HepG2 (cell line): ENCODE measurements around the gene TUG1. TPM values are rescaled to one million over a fixed set of nuclear protein-coding genes. Genes with fewer than 3 reads are reported as not detected.

Experiments
- ATAC-seq: fragments of 200-7000 bp; cut with Tn5 transposase; 3 replicates; pipeline ENCODE4 v1.9.1; 2020; ENCODE audit warnings: mild to moderate bottlenecking, moderate library complexity
- BruUV-seq: library from RNA; stranded (reverse); fragments of 400-500 nt; replicated peaks from 2 replicates; lab custom pipeline; 2021; lab: Mats Ljungman, UMichigan
- CTCF ChIA-PET: fragments of 300-600 bp; formaldehyde crosslinking; extraction: SDS; loops from one replicate; lab custom pipeline; 2021; ENCODE audit warnings: low total read pairs, inconsistent platforms, low intra/inter-chr PET ratio; lab: Yijun Ruan, JAX
- POLR2A ChIA-PET: fragments of 350-600 bp; sonication (Branson Sonifier 250); formaldehyde crosslinking; loops from one replicate; lab custom pipeline; 2020; ENCODE audit warnings: antibody characterized with exemption, inconsistent platforms; lab: Yijun Ruan, JAX
- DNase-seq: peaks from one replicate; pipeline ENCODE4 v3.0.0-alpha.2; 2015; ENCODE audit warnings: low spot score
- FAIRE-seq: peaks from 3 replicates; lab custom pipeline; 2011; peaks lifted over from hg19 to GRCh38; lab: Jason Lieb, UNC
- H2AFZ ChIP-seq: one replicate; pipeline ENCODE4 v1.6.1; 2011; ENCODE audit warnings: low read length, inconsistent platforms
- H3K27ac ChIP-seq: fragments of 300-600 bp; 3 replicates; pipeline ENCODE4 v1.8.0; 2011; ENCODE audit warnings: mixed run types, mild to moderate bottlenecking, mixed read lengths, low read length, inconsistent platforms; ENCODE audit not compliant: insufficient read depth; ENCODE audit errors: extremely low read length
- H3K27me3 ChIP-seq, 2 experiments: fragments of 200-600 bp in 1 of 2; 2 replicates in 1 of 2; 3 replicates in 1 of 2; pipeline versions ENCODE4 v1.6.0 to v1.8.0; 2011; ENCODE audit warnings: low read length in 2 of 2, mild to moderate bottlenecking in 2 of 2, moderate library complexity in 2 of 2, inconsistent platforms in 1 of 2; ENCODE audit not compliant: insufficient read depth in 2 of 2, control insufficient read depth in 1 of 2
- H3K36me3 ChIP-seq, 2 experiments: fragments of 200-600 bp in 1 of 2; replicated peaks in 1 of 2; 2 replicates in 1 of 2; 3 replicates in 1 of 2; pipeline versions ENCODE4 v1.5.1 to v1.8.0; 2011; ENCODE audit warnings: low read length in 2 of 2, inconsistent platforms in 1 of 2; ENCODE audit not compliant: insufficient read depth in 2 of 2, control insufficient read depth in 1 of 2
- H3K4me1 ChIP-seq: 2 replicates; pipeline ENCODE4 v1.5.1; 2012; ENCODE audit warnings: low read length, inconsistent platforms; ENCODE audit not compliant: insufficient read depth
- H3K4me2 ChIP-seq: 2 replicates; pipeline ENCODE4 v1.6.0; 2011; ENCODE audit warnings: low read depth, low read length, inconsistent platforms
- H3K4me3 ChIP-seq, 3 experiments: fragments of 200-600 bp in 1 of 3; sonication (generic), shearing (Covaris generic) in 1 of 3; replicated peaks in 1 of 3; 2 replicates each; pipeline ENCODE4 v1.5.1; 2011 to 2016; ENCODE audit warnings: low read length in 3 of 3, inconsistent platforms in 2 of 3, low read depth in 2 of 3, mild to moderate bottlenecking in 2 of 3, control low read depth in 1 of 3, mixed read lengths in 1 of 3; ENCODE audit not compliant: insufficient read depth in 1 of 3
- H3K79me2 ChIP-seq: one replicate; pipeline ENCODE4 v1.6.1; 2011; ENCODE audit warnings: low read length, inconsistent platforms; ENCODE audit not compliant: insufficient read depth
- H3K9ac ChIP-seq: 2 replicates; pipeline ENCODE4 v1.6.0; 2011; ENCODE audit warnings: mild to moderate bottlenecking, low read depth, low read length, inconsistent platforms; ENCODE audit not compliant: insufficient read depth
- H3K9me3 ChIP-seq: 2 replicates; pipeline ENCODE4 v1.5.1; 2012; ENCODE audit warnings: mild to moderate bottlenecking, low read length
- H4K20me1 ChIP-seq: 2 replicates; pipeline ENCODE4 v1.6.0; 2011; ENCODE audit warnings: inconsistent platforms, mild to moderate bottlenecking, low read length, moderate library complexity; ENCODE audit not compliant: insufficient read depth
- DNMT1 ChIP-seq: sonication (generic); formaldehyde crosslinking; IDR thresholded peaks from 2 replicates; pipeline ENCODE4 v1.5.1; 2020; ENCODE audit warnings: mild to moderate bottlenecking, missing genetic modification reagents
- TEAD2 ChIP-seq: sonication (generic); formaldehyde crosslinking; IDR thresholded peaks from 2 replicates; pipeline ENCODE4 v1.9.0; 2021; ENCODE audit warnings: missing genetic modification reagents
- ZSCAN29 ChIP-seq: sonication (generic); formaldehyde crosslinking; conservative IDR thresholded peaks from 2 replicates; pipeline ENCODE4 v1.4.0; 2020; ENCODE audit warnings: mild to moderate bottlenecking, missing genetic modification reagents
- WGBS: methylation state at CpG from one replicate; pipeline ENCODE4 v1.1.6; 2017; ENCODE audit warnings: low lambda C conversion rate; 5-methylcytosine and 5-hydroxymethylcytosine counted together
- in situ Hi-C: cut with HindIII; loops from 2 replicates; pipeline ENCODE4 v1.10.0; 2017; ENCODE audit warnings: low pct_unique_long_range_greater_than_20kb; ENCODE audit not compliant: extremely low pct_ligation_motif_present
- intact Hi-C: fragments of 100-400 bp; cut with micrococcal nuclease; formaldehyde crosslinking; loops from one replicate; pipeline ENCODE4 v1.10.0; 2022; ENCODE audit not compliant: unreplicated experiment
- polyA plus RNA-seq, 8 experiments: library from polyadenylated mRNA; depleted of rRNA in 3 of 8; stranded (reverse) in 7 of 8; unstranded in 1 of 8; fragments of >200 nt; fragmentation: Illumina TruSeq in 4 of 8; extraction: Trizol in 4 of 8; gene quantifications; 2 replicates each; pipeline versions ENCODE4 v1.2.1 to v1.2.3, GENCODE V29; 2011 to 2016; ENCODE audit warnings: low read depth in 4 of 8, missing spikeins in 1 of 8, mixed read lengths in 1 of 8; ENCODE audit not compliant: insufficient read depth in 1 of 8
- total RNA-seq, 5 experiments: library from RNA; depleted of rRNA; stranded (reverse); fragments of >200 nt; fragmentation: Illumina TruSeq; extraction: Trizol; gene quantifications; 2 replicates each; pipeline ENCODE4 v1.2.3, GENCODE V29; 2016; ENCODE audit warnings: low read depth in 1 of 5
- TF ChIP-seq, protein P1 (sequence below): sonication (generic); formaldehyde crosslinking; IDR thresholded peaks from 2 replicates; pipeline ENCODE4 v1.5.0; 2020; ENCODE audit warnings: mild to moderate bottlenecking, missing genetic modification reagents, moderate library complexity
- TF ChIP-seq, protein P2 (sequence below): sonication (generic); formaldehyde crosslinking; IDR thresholded peaks from 2 replicates; pipeline ENCODE4 v1.8.0; 2022; ENCODE audit warnings: mild to moderate bottlenecking, missing genetic modification reagents, borderline replicate concordance
- TF ChIP-seq, protein P3 (sequence below): sonication (generic); formaldehyde crosslinking; IDR thresholded peaks from 2 replicates; pipeline ENCODE4 v1.4.0; 2020; ENCODE audit warnings: mild to moderate bottlenecking, missing genetic modification reagents
- TF ChIP-seq, protein P4 (sequence below): sonication (generic); formaldehyde crosslinking; IDR thresholded peaks from 2 replicates; pipeline ENCODE4 v1.4.0; 2020; ENCODE audit warnings: missing genetic modification reagents, mild to moderate bottlenecking, borderline replicate concordance

The TUG1 gene
- total and polyA plus RNA-seq, 2 of the 13 experiments (the other 11 are each of a cell fraction or from before 2014, with no cell fraction given) = 35.2 to 122 TPM

DNA sequence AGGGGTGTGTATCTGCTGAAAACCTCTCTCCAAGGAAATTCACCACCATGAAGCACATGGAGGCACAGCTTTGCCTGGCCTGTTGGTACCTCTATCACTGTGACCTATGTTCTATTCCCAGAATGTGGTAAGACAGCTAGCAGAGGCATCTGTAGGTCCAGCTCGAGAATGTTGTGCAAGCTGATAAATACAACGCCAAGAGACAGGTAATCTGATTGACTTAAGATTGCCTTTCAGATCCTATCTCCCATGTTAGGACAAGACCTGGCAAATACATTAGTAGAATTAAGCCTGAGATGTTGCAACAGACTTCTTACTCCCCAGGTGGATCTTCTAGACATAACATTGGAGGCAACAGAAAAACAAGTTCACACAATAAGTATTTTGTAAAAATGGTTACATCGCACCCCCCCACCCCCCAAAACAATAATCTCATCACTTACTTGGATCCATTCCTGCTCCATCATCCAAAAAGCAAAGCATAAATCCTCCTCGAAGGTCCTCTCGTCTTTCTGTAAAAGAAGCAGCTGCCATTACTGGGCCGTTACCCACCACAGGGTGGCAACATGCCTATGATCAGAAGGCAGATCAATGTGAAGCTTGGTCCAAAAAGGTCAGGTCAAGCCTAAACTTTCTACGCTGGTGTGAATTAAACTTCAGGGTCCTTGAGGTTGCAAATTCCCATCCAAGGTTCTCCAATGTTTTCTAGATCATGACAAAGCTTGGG, 19.0 kb upstream of the TUG1 start (continued):
- TF ChIP-seq, protein P1, sequence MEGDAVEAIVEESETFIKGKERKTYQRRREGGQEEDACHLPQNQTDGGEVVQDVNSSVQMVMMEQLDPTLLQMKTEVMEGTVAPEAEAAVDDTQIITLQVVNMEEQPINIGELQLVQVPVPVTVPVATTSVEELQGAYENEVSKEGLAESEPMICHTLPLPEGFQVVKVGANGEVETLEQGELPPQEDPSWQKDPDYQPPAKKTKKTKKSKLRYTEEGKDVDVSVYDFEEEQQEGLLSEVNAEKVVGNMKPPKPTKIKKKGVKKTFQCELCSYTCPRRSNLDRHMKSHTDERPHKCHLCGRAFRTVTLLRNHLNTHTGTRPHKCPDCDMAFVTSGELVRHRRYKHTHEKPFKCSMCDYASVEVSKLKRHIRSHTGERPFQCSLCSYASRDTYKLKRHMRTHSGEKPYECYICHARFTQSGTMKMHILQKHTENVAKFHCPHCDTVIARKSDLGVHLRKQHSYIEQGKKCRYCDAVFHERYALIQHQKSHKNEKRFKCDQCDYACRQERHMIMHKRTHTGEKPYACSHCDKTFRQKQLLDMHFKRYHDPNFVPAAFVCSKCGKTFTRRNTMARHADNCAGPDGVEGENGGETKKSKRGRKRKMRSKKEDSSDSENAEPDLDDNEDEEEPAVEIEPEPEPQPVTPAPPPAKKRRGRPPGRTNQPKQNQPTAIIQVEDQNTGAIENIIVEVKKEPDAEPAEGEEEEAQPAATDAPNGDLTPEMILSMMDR (CRISPR knock-in tag) = peak; percentile 18; the same call in 1 of the 2 replicates
- TF ChIP-seq, protein P2, sequence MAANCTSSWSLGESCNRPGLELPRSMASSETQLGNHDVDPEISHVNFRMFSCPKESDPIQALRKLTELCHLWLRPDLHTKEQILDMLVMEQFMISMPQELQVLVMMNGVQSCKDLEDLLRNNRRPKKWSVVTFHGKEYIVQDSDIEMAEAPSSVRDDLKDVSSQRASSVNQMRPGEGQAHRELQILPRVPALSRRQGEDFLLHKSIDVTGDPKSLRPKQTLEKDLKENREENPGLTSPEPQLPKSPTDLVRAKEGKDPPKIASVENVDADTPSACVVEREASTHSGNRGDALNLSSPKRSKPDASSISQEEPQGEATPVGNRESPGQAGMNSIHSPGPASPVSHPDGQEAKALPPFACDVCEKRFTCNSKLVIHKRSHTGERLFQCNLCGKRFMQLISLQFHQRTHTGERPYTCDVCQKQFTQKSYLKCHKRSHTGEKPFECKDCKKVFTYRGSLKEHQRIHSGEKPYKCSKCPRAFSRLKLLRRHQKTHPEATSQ = no peak
- TF ChIP-seq, protein P3, sequence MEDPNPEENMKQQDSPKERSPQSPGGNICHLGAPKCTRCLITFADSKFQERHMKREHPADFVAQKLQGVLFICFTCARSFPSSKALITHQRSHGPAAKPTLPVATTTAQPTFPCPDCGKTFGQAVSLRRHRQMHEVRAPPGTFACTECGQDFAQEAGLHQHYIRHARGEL = no peak
- no peak for TF ChIP-seq ZSCAN29 (CRISPR knock-in tag)
- no peak for TF ChIP-seq TEAD2 (CRISPR knock-in tag)

DNA sequence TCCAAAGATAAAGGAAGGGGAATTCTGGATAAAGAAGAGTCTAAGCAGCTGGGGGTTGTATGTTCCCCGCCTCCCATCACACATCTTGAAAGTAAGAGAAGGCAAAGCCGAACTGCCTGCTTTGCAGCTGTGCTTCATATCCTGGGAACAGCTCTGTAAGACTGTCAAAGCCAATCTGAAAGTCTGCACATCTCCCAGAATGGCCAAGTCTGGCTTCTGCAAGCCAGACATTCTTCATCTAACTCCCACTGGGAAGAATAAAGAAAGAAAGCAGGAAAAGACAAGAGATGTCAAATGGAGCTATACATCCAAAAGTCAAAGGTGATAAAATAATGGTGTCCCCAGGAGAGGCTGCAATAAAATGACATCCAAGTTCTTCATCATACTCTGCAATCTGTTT, 15.9 kb upstream of the TUG1 start:
- ChIA-PET POLR2A (no interaction called here), CTCF (no interaction called here)
- intact Hi-C loops = no loop called here
- H3K4me1 ChIP-seq = no peaks in the 10 kb centered on the region
- no peaks in the 10 kb centered on the region for H3K9me3 ChIP-seq
- DNase-seq = no peak
- no peaks in the 10 kb centered on the region for H3K27me3 ChIP-seq
- H3K4me3 ChIP-seq = no peak overlapping the region
- no TSS peak for BruUV-seq
- H3K79me2 ChIP-seq = no peaks in the 10 kb centered on the region
- H3K9ac ChIP-seq = no peak overlapping the region
- TF ChIP-seq, protein P4, sequence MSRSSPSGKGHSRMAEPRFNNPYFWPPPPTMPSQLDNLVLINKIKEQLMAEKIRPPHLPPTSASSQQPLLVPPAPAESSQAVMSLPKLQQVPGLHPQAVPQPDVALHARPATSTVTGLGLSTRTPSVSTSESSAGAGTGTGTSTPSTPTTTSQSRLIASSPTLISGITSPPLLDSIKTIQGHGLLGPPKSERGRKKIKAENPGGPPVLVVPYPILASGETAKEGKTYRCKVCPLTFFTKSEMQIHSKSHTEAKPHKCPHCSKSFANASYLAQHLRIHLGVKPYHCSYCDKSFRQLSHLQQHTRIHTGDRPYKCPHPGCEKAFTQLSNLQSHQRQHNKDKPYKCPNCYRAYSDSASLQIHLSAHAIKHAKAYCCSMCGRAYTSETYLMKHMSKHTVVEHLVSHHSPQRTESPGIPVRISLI (CRISPR knock-in tag) = no peak
- TF ChIP-seq DNMT1 (CRISPR knock-in tag) = no peak
- H3K27ac ChIP-seq = no peak overlapping the region
- no peak for ATAC-seq
- H4K20me1 ChIP-seq = no peaks in the 10 kb centered on the region; the same call in 1 of the 2 replicates
- peaks cover 29 to 72% of the 10 kb centered on the region in 2 experiments for H3K36me3 ChIP-seq
- in situ Hi-C loops = no loop called here
- 92% methylated on average over 2 of the region's 2 CpGs for WGBS
- no peak overlapping the region for H3K4me2 ChIP-seq
- no peak overlapping the region for H2AFZ ChIP-seq
- no peak for FAIRE-seq
